ENCODE data around the gene SPTBN1.

SPTBN1 gene

DNA sequence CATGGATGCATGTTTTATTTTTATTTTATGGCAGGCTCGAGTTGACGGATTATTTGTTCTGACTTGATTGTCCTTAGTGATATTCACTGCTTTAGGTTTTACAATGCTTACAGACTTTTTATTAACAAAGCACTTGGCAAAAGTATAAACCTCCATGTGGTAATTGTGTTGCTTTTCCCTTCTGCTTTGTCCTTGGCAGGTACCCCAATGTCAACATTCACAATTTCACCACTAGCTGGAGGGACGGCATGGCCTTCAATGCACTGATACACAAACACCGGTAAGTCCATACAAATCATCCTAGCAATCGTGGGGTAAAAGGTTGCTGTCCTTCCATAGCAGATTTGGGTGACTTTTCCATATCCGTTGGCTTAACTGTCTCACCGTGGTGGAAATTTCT, 161.3 kb downstream of the SPTBN1 start:
- TF ChIP-seq MYC (IDR thresholded peaks at IDR 0.05; ENCODE audit: low read depth, low read length) (no peak), POLR2A (IDR thresholded peaks at IDR 0.05; ENCODE audit: extremely low read depth, insufficient read length) (no peak)
- TF ChIP-seq, protein P1, sequence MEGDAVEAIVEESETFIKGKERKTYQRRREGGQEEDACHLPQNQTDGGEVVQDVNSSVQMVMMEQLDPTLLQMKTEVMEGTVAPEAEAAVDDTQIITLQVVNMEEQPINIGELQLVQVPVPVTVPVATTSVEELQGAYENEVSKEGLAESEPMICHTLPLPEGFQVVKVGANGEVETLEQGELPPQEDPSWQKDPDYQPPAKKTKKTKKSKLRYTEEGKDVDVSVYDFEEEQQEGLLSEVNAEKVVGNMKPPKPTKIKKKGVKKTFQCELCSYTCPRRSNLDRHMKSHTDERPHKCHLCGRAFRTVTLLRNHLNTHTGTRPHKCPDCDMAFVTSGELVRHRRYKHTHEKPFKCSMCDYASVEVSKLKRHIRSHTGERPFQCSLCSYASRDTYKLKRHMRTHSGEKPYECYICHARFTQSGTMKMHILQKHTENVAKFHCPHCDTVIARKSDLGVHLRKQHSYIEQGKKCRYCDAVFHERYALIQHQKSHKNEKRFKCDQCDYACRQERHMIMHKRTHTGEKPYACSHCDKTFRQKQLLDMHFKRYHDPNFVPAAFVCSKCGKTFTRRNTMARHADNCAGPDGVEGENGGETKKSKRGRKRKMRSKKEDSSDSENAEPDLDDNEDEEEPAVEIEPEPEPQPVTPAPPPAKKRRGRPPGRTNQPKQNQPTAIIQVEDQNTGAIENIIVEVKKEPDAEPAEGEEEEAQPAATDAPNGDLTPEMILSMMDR (IDR thresholded peaks at IDR 0.05; ENCODE audit: low read depth, low read length): no peak
- TF ChIP-seq, protein P2, sequence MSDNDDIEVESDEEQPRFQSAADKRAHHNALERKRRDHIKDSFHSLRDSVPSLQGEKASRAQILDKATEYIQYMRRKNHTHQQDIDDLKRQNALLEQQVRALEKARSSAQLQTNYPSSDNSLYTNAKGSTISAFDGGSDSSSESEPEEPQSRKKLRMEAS (IDR thresholded peaks at IDR 0.05; ENCODE audit: low read depth, low read length): no peak
- no peak overlapping the region for H3K4me3 ChIP-seq (ENCODE audit: low read depth, low read length)
- no peak for DNase-seq (ENCODE audit: low read depth)

GRCh38 chr2:54618646-54619565, 162.8 kb downstream of the SPTBN1 start:
- no peak overlapping the region for H3K4me3 ChIP-seq (ENCODE audit: low read depth, low read length)
- TF ChIP-seq, protein P1 (IDR thresholded peaks at IDR 0.05; ENCODE audit: low read depth, low read length): no peak
- TF ChIP-seq POLR2A (IDR thresholded peaks at IDR 0.05; ENCODE audit: extremely low read depth, insufficient read length) (no peak), MYC (IDR thresholded peaks at IDR 0.05; ENCODE audit: low read depth, low read length) (no peak)
- TF ChIP-seq, protein P2 (IDR thresholded peaks at IDR 0.05; ENCODE audit: low read depth, low read length): no peak
- peak; percentile 32 for DNase-seq (ENCODE audit: low read depth)

DNA sequence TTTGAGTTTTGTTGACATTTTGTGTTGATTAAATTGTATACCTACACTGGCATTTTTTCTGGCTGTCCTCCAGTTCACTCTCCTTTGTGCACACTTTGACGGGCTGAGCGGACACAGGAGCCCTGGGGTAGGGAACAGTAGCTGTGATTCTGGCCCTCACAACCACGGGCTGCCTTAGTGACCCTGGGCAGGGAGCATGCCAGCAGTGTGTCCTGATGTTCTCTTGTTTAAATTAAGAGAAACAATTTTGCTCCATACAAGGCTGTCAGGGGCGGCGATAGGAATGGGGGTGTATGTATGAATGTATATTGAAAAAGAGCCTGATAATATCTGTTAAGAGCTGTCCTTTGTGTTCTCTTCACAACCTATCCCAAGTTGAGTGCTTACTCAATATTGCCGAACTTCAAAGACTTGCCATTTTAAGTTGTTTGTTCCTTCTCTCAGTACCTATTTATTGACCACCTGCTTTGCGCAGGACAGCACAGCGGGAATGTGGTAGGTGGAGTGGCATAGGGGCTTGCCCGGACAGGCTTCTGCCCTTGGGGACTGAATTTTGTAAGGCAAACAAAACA, 163.6 kb downstream of the SPTBN1 start:
- H3K4me3 ChIP-seq (ENCODE audit: low read depth, low read length): no peak overlapping the region
- DNase-seq (ENCODE audit: low read depth): no peak
- TF ChIP-seq POLR2A (IDR thresholded peaks at IDR 0.05; ENCODE audit: extremely low read depth, insufficient read length) (no peak), MYC (IDR thresholded peaks at IDR 0.05; ENCODE audit: low read depth, low read length) (no peak)
- TF ChIP-seq, protein P1 (IDR thresholded peaks at IDR 0.05; ENCODE audit: low read depth, low read length): no peak
- TF ChIP-seq, protein P2 (IDR thresholded peaks at IDR 0.05; ENCODE audit: low read depth, low read length): no peak

- TF ChIP-seq MYC (IDR thresholded peaks at IDR 0.05; ENCODE audit: low read depth, low read length) (no peak), POLR2A (IDR thresholded peaks at IDR 0.05; ENCODE audit: extremely low read depth, insufficient read length) (no peak)
- TF ChIP-seq, protein P1 (IDR thresholded peaks at IDR 0.05; ENCODE audit: low read depth, low read length): no peak
- DNase-seq (ENCODE audit: low read depth): no peak
- H3K4me3 ChIP-seq (ENCODE audit: low read depth, low read length): no peak overlapping the region
Observed at GRCh38 chr2:54620948-54621347, 164.8 kb downstream of the SPTBN1 start.

DNA sequence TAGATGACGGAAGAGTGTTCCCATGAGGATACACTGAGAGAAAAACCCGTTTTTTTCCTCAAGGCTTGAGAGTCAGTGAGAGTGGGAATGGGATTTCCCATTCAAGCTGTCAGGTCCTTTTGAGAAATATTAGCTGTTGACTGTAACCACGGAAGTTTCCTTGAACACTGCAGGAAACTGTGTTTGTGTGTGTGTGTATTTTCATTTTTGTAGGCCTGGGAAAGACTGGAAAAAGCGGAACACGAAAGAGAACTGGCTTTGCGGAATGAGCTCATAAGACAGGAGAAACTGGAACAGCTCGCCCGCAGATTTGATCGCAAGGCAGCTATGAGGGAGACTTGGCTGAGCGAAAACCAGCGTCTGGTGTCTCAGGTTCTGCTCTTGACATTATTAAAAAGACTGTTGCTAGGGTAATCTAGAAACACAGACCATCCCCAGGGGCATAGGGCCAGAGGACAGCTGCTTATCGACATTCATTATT, 168.5 kb downstream of the SPTBN1 start:
- TF ChIP-seq, protein P1 (IDR thresholded peaks at IDR 0.05; ENCODE audit: low read depth, low read length): no peak
- TF ChIP-seq POLR2A (IDR thresholded peaks at IDR 0.05; ENCODE audit: extremely low read depth, insufficient read length) (no peak), MYC (IDR thresholded peaks at IDR 0.05; ENCODE audit: low read depth, low read length) (no peak)
- TF ChIP-seq, protein P2 (IDR thresholded peaks at IDR 0.05; ENCODE audit: low read depth, low read length): no peak
- no peak for DNase-seq (ENCODE audit: low read depth)
- H3K4me3 ChIP-seq (ENCODE audit: low read depth, low read length): no peak overlapping the region
